ENCODE measurements around the gene SLC22A7.

DNA sequence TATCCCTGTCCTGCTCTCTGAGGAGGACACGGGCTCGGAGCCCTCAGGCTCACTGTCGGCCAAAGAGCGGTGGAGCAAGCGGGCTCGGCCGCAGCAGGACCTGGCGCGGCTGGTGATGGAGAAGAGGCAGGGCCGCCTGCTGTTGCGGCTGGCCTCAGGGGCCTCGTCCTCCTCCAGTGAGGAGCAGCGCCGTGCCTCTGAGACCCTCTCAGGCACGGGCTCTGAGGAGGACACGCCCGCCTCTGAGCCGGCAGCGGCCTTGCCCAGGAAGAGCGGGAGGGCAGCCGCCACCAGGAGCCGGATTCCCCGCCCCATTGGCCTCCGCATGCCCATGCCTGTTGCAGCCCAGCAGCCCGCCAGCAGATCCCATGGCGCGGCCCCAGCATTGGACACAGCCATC lies 14.2 kb upstream of the SLC22A7 start:
- TF ChIP-seq, protein P1, sequence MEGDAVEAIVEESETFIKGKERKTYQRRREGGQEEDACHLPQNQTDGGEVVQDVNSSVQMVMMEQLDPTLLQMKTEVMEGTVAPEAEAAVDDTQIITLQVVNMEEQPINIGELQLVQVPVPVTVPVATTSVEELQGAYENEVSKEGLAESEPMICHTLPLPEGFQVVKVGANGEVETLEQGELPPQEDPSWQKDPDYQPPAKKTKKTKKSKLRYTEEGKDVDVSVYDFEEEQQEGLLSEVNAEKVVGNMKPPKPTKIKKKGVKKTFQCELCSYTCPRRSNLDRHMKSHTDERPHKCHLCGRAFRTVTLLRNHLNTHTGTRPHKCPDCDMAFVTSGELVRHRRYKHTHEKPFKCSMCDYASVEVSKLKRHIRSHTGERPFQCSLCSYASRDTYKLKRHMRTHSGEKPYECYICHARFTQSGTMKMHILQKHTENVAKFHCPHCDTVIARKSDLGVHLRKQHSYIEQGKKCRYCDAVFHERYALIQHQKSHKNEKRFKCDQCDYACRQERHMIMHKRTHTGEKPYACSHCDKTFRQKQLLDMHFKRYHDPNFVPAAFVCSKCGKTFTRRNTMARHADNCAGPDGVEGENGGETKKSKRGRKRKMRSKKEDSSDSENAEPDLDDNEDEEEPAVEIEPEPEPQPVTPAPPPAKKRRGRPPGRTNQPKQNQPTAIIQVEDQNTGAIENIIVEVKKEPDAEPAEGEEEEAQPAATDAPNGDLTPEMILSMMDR (IDR thresholded peaks at IDR 0.05) = no peak
- no peak for TF ChIP-seq EZH2phosphoT487 (IDR thresholded peaks at IDR 0.05)

All from neural progenitor cell (in vitro differentiated cells).